Measurements from ENCODE around the gene TRPC4.

TRPC4 gene

GRCh38 chr13:37716420-37717195, 153.0 kb downstream of the TRPC4 start:
- no peak for DNase-seq (ENCODE audit: low read depth)

GRCh38 chr13:37715606-37716015, 154.0 kb downstream of the TRPC4 start:
- DNase-seq (ENCODE audit: low read depth) = no peak

GRCh38 chr13:37709318-37709717, 160.3 kb downstream of the TRPC4 start:
- no peak for DNase-seq (ENCODE audit: low read depth)

- DNase-seq (ENCODE audit: low read depth) = no peak
Observed at GRCh38 chr13:37707739-37708500, 161.7 kb downstream of the TRPC4 start.

- DNase-seq (ENCODE audit: low read depth) = no peak
Observed at GRCh38 chr13:37706041-37706440, 163.5 kb downstream of the TRPC4 start.

GRCh38 chr13:37701972-37702371, 167.6 kb downstream of the TRPC4 start:
- no peak for DNase-seq (ENCODE audit: low read depth)

GRCh38 chr13:37701306-37701705, 168.3 kb downstream of the TRPC4 start:
- DNase-seq (ENCODE audit: low read depth) = no peak

DNA sequence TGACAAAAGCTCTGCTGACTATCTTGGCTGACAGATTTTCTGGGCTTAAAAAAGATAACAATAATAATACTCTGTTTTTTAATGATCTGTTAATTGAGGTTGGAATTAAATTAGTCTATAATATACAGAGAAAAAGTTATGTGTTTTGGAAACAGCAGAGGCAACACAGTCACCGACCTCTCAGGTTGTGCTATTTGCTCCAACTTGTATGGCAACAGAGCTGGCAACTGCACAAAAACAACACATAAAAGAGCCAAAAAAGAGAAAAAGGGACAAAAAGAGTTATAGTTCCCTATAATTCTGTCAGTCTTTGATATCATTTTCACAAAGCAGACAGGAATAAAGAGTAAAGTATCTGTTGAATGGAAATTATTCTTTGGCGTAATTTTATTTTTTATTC, 168.7 kb downstream of the TRPC4 start:
- no peak for DNase-seq (ENCODE audit: low read depth)

GRCh38 chr13:37695200-37695599, 174.4 kb downstream of the TRPC4 start:
- DNase-seq (ENCODE audit: low read depth) = no peak

GRCh38 chr13:37690361-37690760, 179.2 kb downstream of the TRPC4 start:
- no peak for DNase-seq (ENCODE audit: low read depth)

DNA sequence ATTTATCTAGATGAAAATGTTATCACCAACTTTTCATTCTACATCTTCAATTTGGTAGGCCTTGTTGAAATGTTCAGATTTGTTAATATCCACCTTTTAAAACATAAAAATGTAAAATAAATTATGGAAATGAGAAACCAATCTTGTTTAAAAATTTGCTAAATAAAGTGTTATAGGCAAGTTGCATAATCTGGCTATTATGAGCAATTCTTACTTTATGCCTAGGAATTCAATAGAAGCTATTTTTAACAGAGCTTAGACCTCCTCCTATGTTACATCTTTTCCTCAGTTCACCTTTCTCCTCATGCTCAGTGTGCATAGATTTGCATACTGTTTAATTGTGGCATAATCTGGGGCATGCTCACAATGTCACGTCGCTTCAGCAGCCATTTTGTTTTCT, 183.1 kb downstream of the TRPC4 start:
- no peak for DNase-seq (ENCODE audit: low read depth)

DNA sequence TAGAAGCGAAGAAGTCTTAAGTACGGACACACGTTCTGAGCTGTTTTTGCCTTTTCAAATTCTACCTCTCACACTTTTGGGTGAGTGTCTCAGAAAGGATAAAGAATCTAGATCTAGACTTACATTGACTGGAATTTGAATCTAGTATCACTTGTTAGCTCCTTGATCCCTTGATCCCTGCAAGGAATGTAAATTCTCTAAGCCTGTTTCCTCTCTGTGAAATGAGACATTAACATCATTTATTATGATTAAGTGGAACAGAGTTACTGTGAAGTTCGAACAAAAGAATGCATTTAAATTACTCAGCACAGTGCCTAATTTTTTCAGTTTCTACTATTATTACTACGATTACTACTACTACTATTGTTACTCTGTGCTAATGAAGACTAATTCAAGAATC, 184.4 kb downstream of the TRPC4 start:
- DNase-seq (ENCODE audit: low read depth) = no peak

DNA sequence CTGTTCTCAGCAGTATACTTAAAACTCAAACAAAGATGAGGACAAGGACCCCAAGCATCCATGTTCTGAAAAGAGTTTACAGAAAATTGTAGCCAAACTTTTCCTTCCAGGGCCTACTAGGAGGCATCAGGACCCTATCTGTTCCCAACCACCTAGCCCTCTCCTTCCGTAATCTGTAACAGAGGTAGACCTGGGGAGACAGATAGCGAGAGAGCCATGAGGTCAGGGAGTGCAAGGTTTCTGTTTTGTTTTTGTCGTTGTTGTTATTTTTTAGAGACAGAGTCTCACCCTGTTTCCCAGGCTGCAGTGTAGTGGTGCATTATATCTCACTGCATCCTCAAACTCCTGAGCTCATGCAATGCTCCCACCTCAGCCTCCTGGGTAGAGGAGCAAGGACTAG, 187.1 kb downstream of the TRPC4 start:
- DNase-seq (ENCODE audit: low read depth) = no peak

DNA sequence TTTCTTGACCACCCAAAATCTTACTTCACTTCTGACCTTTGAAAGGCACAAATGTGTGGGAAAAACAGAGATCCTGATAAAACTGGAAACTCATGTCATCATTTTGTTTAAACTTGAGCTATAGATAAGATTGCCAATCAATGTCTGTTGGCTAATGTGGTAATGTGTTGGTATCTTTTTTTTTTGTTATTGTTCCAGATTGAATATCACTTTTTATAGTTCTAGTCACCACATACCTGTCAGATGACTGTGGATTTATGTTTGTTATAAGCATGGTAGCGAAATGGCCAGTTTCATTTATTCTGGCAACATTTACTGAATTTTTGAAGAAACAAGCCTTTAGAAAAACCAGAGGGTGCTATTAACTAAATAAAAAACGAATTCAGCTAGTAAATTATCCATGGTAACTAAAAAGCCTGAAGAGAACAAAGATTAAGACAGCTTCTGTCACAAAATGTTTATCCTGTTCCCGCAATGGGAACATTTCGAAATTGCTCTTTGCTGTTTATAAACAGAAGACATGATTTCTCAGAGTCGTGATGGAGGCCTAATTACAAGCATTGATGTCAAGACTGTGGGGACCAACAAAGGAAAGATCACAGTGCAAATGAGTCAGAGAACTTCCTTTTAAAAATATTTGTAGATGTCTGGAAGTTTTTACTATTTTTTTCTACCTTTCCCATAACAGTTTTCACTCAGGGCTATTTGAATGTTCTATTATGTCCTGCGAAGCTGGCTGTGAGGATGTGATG, 188.1 kb downstream of the TRPC4 start:
- DNase-seq (ENCODE audit: low read depth) = no peak

GRCh38 chr13:37680137-37680536, 189.4 kb downstream of the TRPC4 start:
- no peak for DNase-seq (ENCODE audit: low read depth)

- DNase-seq (ENCODE audit: low read depth) = no peak
Observed at GRCh38 chr13:37679043-37679442, 190.5 kb downstream of the TRPC4 start.

- no peak for DNase-seq (ENCODE audit: low read depth)
Observed at GRCh38 chr13:37669845-37670244, 199.7 kb downstream of the TRPC4 start.

- no peak for DNase-seq (ENCODE audit: low read depth)
Observed at GRCh38 chr13:37667702-37668101, 201.9 kb downstream of the TRPC4 start.

DNA sequence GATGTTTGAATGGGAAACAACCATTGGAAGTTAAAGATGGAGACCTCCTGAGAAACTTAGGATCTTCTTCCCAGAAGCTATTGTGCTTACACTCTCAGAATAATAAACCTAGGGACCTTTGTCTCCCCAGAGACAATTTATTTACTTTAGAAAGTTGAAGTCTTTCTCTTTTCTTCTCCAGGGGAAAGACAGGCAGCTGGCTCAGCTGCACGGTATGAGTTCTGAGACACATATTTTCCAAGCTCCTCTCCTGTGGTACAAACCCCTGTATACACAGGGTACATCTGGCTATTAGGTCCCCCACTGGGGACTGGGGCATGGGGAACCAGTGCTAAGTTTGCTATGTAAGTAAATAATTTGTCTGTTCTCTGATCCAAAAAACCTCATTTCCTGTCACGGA, 203.5 kb downstream of the TRPC4 start:
- DNase-seq (ENCODE audit: low read depth) = no peak

DNA sequence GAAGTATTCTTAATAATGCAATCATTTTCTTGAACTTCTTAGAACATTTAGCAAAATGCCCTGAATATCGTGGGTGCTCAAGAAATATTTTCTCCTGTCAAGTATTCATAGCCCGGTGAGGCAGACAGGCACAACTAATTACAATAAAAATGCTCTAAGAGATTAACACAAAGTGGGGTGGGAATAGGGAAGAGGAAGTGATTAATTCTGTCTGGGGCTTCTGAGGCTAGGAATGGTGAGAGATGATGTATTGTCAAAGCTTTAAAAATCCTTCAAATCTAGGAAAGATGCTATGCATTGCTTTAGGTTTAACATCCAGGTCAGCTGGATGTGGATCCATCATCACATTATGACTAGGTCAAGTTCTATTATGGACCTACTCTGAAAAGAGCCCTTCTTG, 204.2 kb downstream of the TRPC4 start:
- no peak for DNase-seq (ENCODE audit: low read depth)

DNA sequence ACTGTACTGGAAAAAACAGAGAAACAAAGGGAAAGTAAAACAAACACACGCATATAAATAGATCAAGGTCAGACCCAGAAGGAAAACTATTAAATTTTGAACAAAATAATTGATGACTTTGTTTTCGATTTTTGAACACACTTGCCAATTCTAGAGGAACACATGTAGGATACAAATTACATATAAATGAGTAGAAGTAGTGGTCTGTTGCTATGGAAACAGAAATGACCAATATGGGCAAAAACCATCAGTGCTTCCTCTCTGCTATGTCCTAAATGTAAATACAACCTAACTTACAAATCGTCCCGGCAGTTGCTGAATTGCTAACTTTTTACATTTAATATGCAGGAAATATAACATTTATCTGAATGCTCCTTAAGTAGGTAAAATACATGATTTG, 205.8 kb downstream of the TRPC4 start:
- no peak for DNase-seq (ENCODE audit: low read depth)

GRCh38 chr13:37662624-37663023, 206.9 kb downstream of the TRPC4 start:
- no peak for DNase-seq (ENCODE audit: low read depth)

- no peak for DNase-seq (ENCODE audit: low read depth)
Observed at GRCh38 chr13:37657956-37658355, 211.6 kb downstream of the TRPC4 start.
